Hair follicle dermal papilla cell (primary cell): ENCODE data around the gene ANAPC2. TPM values are rescaled to one million over a fixed set of nuclear protein-coding genes. Genes with fewer than 3 reads are reported as not detected.

ENCODE experiments used
- small RNA-seq: library from RNA; depleted of rRNA; stranded (forward); fragments of <200 nt; gene quantifications from one replicate; pipeline ENCODE3, GENCODE V24; 2012
- total RNA-seq: library from RNA; depleted of rRNA; stranded (reverse); fragments of >200 nt; gene quantifications from 2 replicates; pipeline ENCODE4 v1.2.3, GENCODE V29; 2012

ANAPC2 gene
- total RNA-seq: 23.5 and 23.8 TPM in 2 replicates

GRCh38 chr9:137188490-137189296, at the start of gene ANAPC2, which contains the start of gene SSNA1:
Gene ANAPC2, minus strand, starts transcription at chr9:137188560. Its CDS starts 28 bp downstream, at chr9:137188532.
Gene SSNA1, plus strand, starts transcription at chr9:137188676. Its CDS starts 51 bp downstream, at chr9:137188727.

GRCh38 chr9:137230705-137231371, 42.5 kb upstream of the ANAPC2 start, which contains the start of gene SLC34A3:
Gene SLC34A3, plus strand, starts transcription at chr9:137230901. Its CDS starts 802 bp downstream, at chr9:137231703.

GRCh38 chr9:137227054-137227852, 38.9 kb upstream of the ANAPC2 start, which contains the start of gene RNF224:
Gene RNF224, plus strand, starts transcription at chr9:137227502. Its CDS starts 834 bp downstream, at chr9:137228336.

GRCh38 chr9:137224830-137225694, 36.7 kb upstream of the ANAPC2 start, which contains the start of gene CYSRT1:
Gene CYSRT1, plus strand, starts transcription at chr9:137225174. Its CDS starts 448 bp downstream, at chr9:137225622.

GRCh38 chr9:137222190-137223077, 34.1 kb upstream of the ANAPC2 start, which contains the start of gene RNF208:
Gene RNF208, minus strand, starts transcription at chr9:137222240. Its CDS starts 1,028 bp downstream, at chr9:137221212.

GRCh38 chr9:137205126-137206069, 17.0 kb upstream of the ANAPC2 start, which contains the start of the genes NDOR1 and TMEM203:
Gene NDOR1, plus strand, starts transcription at chr9:137205700. Its CDS starts 78 bp downstream, at chr9:137205778.
Gene TMEM203, minus strand, starts transcription at chr9:137205648. Its CDS starts 234 bp downstream, at chr9:137205414.

GRCh38 chr9:137200311-137201204, 12.2 kb upstream of the ANAPC2 start, which contains the start of gene TPRN:
Gene TPRN, minus strand, starts transcription at chr9:137200741. Its CDS starts 30 bp downstream, at chr9:137200711.

GRCh38 chr9:137169896-137170358, 18.4 kb downstream of the ANAPC2 start, which contains the start of gene LRRC26:
Gene LRRC26, minus strand, starts transcription at chr9:137170051. Its CDS starts 108 bp downstream, at chr9:137169943.

GRCh38 chr9:137138722-137139467, 49.5 kb downstream of the ANAPC2 start, which contains the start of gene GRIN1:
Gene GRIN1, plus strand, starts transcription at chr9:137139154. Its CDS starts 333 bp downstream, at chr9:137139487.

Small RNA genes lying within 50 kb of the gene (small RNA-seq; reads per million reads assigned to genes)
- not detected for gene MIR3621

Other genes with a start within 250 kb of the ANAPC2 start
- gene FBXW5, start 243.8 kb downstream of the ANAPC2 start, total RNA-seq: 133 and 152 TPM in 2 replicates
- 1.1 TPM in 1 of 2 replicates, not detected in the other for gene C8G, start 243.3 kb downstream of the ANAPC2 start, total RNA-seq
- gene LCN12, start 236.3 kb downstream of the ANAPC2 start, total RNA-seq: 0.24 TPM in 1 of 2 replicates, not detected in the other
- gene PTGDS, start 211.1 kb downstream of the ANAPC2 start, total RNA-seq: 16.9 and 20.2 TPM in 2 replicates
- gene LCNL1, start 205.6 kb downstream of the ANAPC2 start, total RNA-seq: 2.4 and 3.5 TPM in 2 replicates
- 7.3 and 8.5 TPM in 2 replicates for gene PAXX, start 196.1 kb downstream of the ANAPC2 start, total RNA-seq
- 0.32 and 2.4 TPM in 2 replicates for gene CLIC3, start 192.0 kb downstream of the ANAPC2 start, total RNA-seq
- 11.9 and 15.1 TPM in 2 replicates for gene ABCA2, start 160.3 kb downstream of the ANAPC2 start, total RNA-seq
- not detected in 2 replicates for gene FUT7, start 156.5 kb downstream of the ANAPC2 start, total RNA-seq
- gene NPDC1, start 142.4 kb downstream of the ANAPC2 start, total RNA-seq: 4.7 and 6.9 TPM in 2 replicates
- not detected in 2 replicates for gene ENTPD2, start 134.5 kb downstream of the ANAPC2 start, total RNA-seq
- gene SAPCD2, start 118.0 kb downstream of the ANAPC2 start, total RNA-seq: 1.6 and 1.8 TPM in 2 replicates
- gene UAP1L1, start 111.0 kb downstream of the ANAPC2 start, total RNA-seq: 32.5 and 40.4 TPM in 2 replicates
- gene MAN1B1, start 101.6 kb downstream of the ANAPC2 start, total RNA-seq: 81.1 and 82.9 TPM in 2 replicates
- gene DPP7, start 73.8 kb downstream of the ANAPC2 start, total RNA-seq: 68.4 and 81.5 TPM in 2 replicates
- 0.12 TPM in 1 of 2 replicates, not detected in the other for gene GRIN1, start 49.4 kb downstream of the ANAPC2 start, total RNA-seq
- not detected in 2 replicates for gene LRRC26, start 18.5 kb downstream of the ANAPC2 start, total RNA-seq
- gene TMEM210, start 16.5 kb downstream of the ANAPC2 start, total RNA-seq: not detected in 2 replicates
- gene SSNA1, start 116 bp upstream of the ANAPC2 start, total RNA-seq: 46.1 and 55.9 TPM in 2 replicates
- 8.9 and 9.4 TPM in 2 replicates for gene TPRN, start 12.2 kb upstream of the ANAPC2 start, total RNA-seq
- gene TMEM203, start 17.1 kb upstream of the ANAPC2 start, total RNA-seq: 32.1 and 32.4 TPM in 2 replicates
- 5.1 and 6.8 TPM in 2 replicates for gene NDOR1, start 17.1 kb upstream of the ANAPC2 start, total RNA-seq
- gene RNF208, start 33.7 kb upstream of the ANAPC2 start, total RNA-seq: 0.16 and 0.85 TPM in 2 replicates
- 0.32 and 0.73 TPM in 2 replicates for gene CYSRT1, start 36.6 kb upstream of the ANAPC2 start, total RNA-seq
- gene RNF224, start 38.9 kb upstream of the ANAPC2 start, total RNA-seq: 0.16 TPM in 1 of 2 replicates, not detected in the other
- gene SLC34A3, start 42.3 kb upstream of the ANAPC2 start, total RNA-seq: under 0.01 TPM in 1 of 2 replicates, not detected in the other
- 123 and 132 TPM in 2 replicates for gene TUBB4B, start 52.7 kb upstream of the ANAPC2 start, total RNA-seq
- gene STPG3, start 62.7 kb upstream of the ANAPC2 start, total RNA-seq: not detected in 2 replicates
- gene NELFB, start 66.8 kb upstream of the ANAPC2 start, total RNA-seq: 56.8 and 59.1 TPM in 2 replicates
- 4.9 and 6.8 TPM in 2 replicates for gene TOR4A, start 89.2 kb upstream of the ANAPC2 start, total RNA-seq
- gene NRARP, start 113.7 kb upstream of the ANAPC2 start, total RNA-seq: not detected in 2 replicates
- gene EXD3, start 234.6 kb upstream of the ANAPC2 start, total RNA-seq: 8.1 and 13.5 TPM in 2 replicates
- gene NOXA1, start 234.8 kb upstream of the ANAPC2 start, total RNA-seq: 0.49 and 0.65 TPM in 2 replicates